ENCODE measurements around the gene OXER1. TPM values are rescaled to one million over a fixed set of nuclear protein-coding genes. Genes with fewer than 3 reads are reported as not detected.

Gene OXER1
- total RNA-seq, 1 donor from 2014 or later, result 1.7 TPM

GRCh38 chr2:42744545-42745082, 19.3 kb downstream of the OXER1 start:
- TF ChIP-seq CTCF (IDR thresholded peaks at IDR 0.05), result no peak
- Mint-ChIP-seq H3K27me3 (ENCODE audit: low read depth) (no peaks in the 10 kb centered on the region), H3K4me1 (ENCODE audit: low read depth) (peaks cover 3% of the 10 kb centered on the region), H3K4me3 (ENCODE audit: unreplicated experiment) (no peak overlapping the region), H3K9me3 (ENCODE audit: low read depth) (peaks cover 3% of the 10 kb centered on the region), H3K27ac (ENCODE audit: unreplicated experiment) (no peak overlapping the region), H3K36me3 (ENCODE audit: low read depth) (peaks cover 12% of the 10 kb centered on the region)
- DNase-seq (ENCODE audit: low spot score), result no peak

DNA sequence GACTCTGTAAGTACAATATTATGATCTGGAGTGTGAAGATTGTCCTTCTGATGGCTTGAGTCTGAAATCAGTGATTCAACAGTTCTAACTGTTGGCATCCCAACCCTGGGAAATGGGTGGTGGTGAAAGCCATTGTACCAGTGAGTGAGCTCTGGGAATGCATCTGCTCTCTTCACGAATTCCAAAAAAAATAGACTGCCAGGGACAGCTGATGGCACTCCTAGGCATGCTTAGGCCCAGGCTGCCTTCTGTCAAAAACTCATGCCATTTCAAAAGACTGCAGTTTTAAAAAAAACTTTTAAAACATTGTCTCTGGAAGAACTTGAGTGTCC, 20.3 kb downstream of the OXER1 start:
- peaks cover 3% of the 10 kb centered on the region for H3K4me1 Mint-ChIP-seq (ENCODE audit: low read depth)
- peaks cover 5% of the 10 kb centered on the region for H3K9me3 Mint-ChIP-seq (ENCODE audit: low read depth)
- no peak for DNase-seq (ENCODE audit: low spot score)
- no peak for TF ChIP-seq CTCF (IDR thresholded peaks at IDR 0.05)
- H3K27ac Mint-ChIP-seq (ENCODE audit: unreplicated experiment), result no peak overlapping the region
- H3K4me3 Mint-ChIP-seq (ENCODE audit: unreplicated experiment), result no peak overlapping the region
- H3K36me3 Mint-ChIP-seq (ENCODE audit: low read depth), result peaks cover 13% of the 10 kb centered on the region
- no peaks in the 10 kb centered on the region for H3K27me3 Mint-ChIP-seq (ENCODE audit: low read depth)

GRCh38 chr2:42742740-42743658, 20.9 kb downstream of the OXER1 start:
- H3K27me3 Mint-ChIP-seq (ENCODE audit: low read depth), result no peaks in the 10 kb centered on the region
- peaks cover 3% of the 10 kb centered on the region for H3K4me1 Mint-ChIP-seq (ENCODE audit: low read depth)
- H3K4me3 Mint-ChIP-seq (ENCODE audit: unreplicated experiment), result no peak overlapping the region
- peaks cover 14% of the 10 kb centered on the region for H3K36me3 Mint-ChIP-seq (ENCODE audit: low read depth)
- TF ChIP-seq CTCF (IDR thresholded peaks at IDR 0.05), result no peak
- no peak for DNase-seq (ENCODE audit: low spot score)
- peaks cover 5% of the 10 kb centered on the region for H3K9me3 Mint-ChIP-seq (ENCODE audit: low read depth)
- H3K27ac Mint-ChIP-seq (ENCODE audit: unreplicated experiment), result no peak overlapping the region

GRCh38 chr2:42741140-42741539, 22.8 kb downstream of the OXER1 start:
- no peak for TF ChIP-seq CTCF (IDR thresholded peaks at IDR 0.05)
- Mint-ChIP-seq H3K4me3 (ENCODE audit: unreplicated experiment) (no peak overlapping the region), H3K4me1 (ENCODE audit: low read depth) (peaks cover 3% of the 10 kb centered on the region), H3K36me3 (ENCODE audit: low read depth) (peaks cover 24% of the 10 kb centered on the region), H3K27me3 (ENCODE audit: low read depth) (no peaks in the 10 kb centered on the region), H3K27ac (ENCODE audit: unreplicated experiment) (no peak overlapping the region), H3K9me3 (ENCODE audit: low read depth) (peaks cover 5% of the 10 kb centered on the region)
- no peak for DNase-seq (ENCODE audit: low spot score)

- DNase-seq (ENCODE audit: low spot score), result no peak
- Mint-ChIP-seq H3K27me3 (ENCODE audit: low read depth) (no peaks in the 10 kb centered on the region), H3K4me1 (ENCODE audit: low read depth) (no peaks in the 10 kb centered on the region), H3K27ac (ENCODE audit: unreplicated experiment) (no peak overlapping the region), H3K36me3 (ENCODE audit: low read depth) (peaks cover 42% of the 10 kb centered on the region), H3K9me3 (ENCODE audit: low read depth) (peaks cover 26% of the 10 kb centered on the region), H3K4me3 (ENCODE audit: unreplicated experiment) (no peak overlapping the region)
- no peak for TF ChIP-seq CTCF (IDR thresholded peaks at IDR 0.05)
Measured at GRCh38 chr2:42736598-42737322, 27.2 kb downstream of the OXER1 start.

All from chondrocyte (in vitro differentiated cells).